NB4 (cell line): ENCODE measurements around the gene IL32.

ENCODE experiments used
- DNase-seq: peaks from one replicate; pipeline ENCODE4 v3.0.0; 2010; ENCODE audit warnings: low read depth
- H3K4me3 ChIP-seq: one replicate; pipeline ENCODE4 v1.5.1; 2011; ENCODE audit warnings: mild to moderate bottlenecking, low read depth, low read length, moderate library complexity
- MYC ChIP-seq: IDR thresholded peaks from 2 replicates; pipeline ENCODE4 v1.6.1; 2011; ENCODE audit warnings: low read depth, low read length
- POLR2A ChIP-seq: IDR thresholded peaks from 2 replicates; pipeline ENCODE4 v1.6.1; 2011; ENCODE audit warnings: mild to moderate bottlenecking; ENCODE audit not compliant: insufficient read length; ENCODE audit errors: extremely low read depth
- TF ChIP-seq, protein P1 (sequence below): IDR thresholded peaks from 2 replicates; pipeline ENCODE4 v1.6.1; 2011; ENCODE audit warnings: low read depth, low read length
- TF ChIP-seq, protein P2 (sequence below): IDR thresholded peaks from one replicate; pipeline ENCODE4 v1.5.1; 2012; ENCODE audit warnings: low read depth, low read length

Gene IL32, protein sequence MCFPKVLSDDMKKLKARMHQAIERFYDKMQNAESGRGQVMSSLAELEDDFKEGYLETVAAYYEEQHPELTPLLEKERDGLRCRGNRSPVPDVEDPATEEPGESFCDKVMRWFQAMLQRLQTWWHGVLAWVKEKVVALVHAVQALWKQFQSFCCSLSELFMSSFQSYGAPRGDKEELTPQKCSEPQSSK

DNA sequence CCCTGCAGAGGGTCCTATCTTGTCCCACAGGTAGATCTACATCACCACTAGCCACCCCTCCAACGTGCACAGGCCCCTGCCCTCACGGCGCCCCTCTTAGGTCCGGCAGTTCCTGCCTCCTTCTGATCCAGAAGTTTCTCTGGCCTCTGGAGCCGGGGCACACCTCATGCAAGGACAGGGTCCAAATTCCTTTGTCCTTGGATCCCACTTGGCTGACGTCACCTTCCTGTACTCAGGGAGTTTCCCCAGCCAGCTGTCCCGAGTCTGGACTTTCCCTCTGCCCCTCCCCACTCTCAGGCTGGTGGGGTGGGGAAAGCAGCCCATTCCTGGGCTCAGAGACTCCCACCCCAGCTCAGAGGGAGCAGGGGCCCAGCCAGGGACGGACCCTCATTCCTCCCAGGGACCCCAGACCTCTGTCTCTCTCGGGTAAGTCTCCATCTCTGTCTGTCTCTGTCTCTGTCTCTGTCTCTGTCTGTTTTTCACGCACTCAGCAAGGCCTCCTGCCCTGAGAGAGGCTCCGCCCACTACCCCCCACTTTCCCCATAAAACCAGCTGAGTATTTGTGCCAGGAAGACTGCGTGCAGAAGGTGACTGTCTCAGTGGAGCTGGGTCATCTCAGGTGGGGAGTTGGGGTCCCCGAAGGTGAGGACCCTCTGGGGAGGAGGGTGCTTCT lies at the start of gene IL32:
Gene IL32, plus strand, starts transcription at position 572 of the 673 bp plus-strand sequence. CDS start 172 bp downstream, outside the sequence.
- DNase-seq, result no peak
- TF ChIP-seq, protein P1, sequence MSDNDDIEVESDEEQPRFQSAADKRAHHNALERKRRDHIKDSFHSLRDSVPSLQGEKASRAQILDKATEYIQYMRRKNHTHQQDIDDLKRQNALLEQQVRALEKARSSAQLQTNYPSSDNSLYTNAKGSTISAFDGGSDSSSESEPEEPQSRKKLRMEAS, result no peak
- TF ChIP-seq MYC, result no peak
- no peak for TF ChIP-seq POLR2A
- TF ChIP-seq, protein P2, sequence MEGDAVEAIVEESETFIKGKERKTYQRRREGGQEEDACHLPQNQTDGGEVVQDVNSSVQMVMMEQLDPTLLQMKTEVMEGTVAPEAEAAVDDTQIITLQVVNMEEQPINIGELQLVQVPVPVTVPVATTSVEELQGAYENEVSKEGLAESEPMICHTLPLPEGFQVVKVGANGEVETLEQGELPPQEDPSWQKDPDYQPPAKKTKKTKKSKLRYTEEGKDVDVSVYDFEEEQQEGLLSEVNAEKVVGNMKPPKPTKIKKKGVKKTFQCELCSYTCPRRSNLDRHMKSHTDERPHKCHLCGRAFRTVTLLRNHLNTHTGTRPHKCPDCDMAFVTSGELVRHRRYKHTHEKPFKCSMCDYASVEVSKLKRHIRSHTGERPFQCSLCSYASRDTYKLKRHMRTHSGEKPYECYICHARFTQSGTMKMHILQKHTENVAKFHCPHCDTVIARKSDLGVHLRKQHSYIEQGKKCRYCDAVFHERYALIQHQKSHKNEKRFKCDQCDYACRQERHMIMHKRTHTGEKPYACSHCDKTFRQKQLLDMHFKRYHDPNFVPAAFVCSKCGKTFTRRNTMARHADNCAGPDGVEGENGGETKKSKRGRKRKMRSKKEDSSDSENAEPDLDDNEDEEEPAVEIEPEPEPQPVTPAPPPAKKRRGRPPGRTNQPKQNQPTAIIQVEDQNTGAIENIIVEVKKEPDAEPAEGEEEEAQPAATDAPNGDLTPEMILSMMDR, result no peak
- H3K4me3 ChIP-seq, result no peak within 1 kb of the TSS

DNA sequence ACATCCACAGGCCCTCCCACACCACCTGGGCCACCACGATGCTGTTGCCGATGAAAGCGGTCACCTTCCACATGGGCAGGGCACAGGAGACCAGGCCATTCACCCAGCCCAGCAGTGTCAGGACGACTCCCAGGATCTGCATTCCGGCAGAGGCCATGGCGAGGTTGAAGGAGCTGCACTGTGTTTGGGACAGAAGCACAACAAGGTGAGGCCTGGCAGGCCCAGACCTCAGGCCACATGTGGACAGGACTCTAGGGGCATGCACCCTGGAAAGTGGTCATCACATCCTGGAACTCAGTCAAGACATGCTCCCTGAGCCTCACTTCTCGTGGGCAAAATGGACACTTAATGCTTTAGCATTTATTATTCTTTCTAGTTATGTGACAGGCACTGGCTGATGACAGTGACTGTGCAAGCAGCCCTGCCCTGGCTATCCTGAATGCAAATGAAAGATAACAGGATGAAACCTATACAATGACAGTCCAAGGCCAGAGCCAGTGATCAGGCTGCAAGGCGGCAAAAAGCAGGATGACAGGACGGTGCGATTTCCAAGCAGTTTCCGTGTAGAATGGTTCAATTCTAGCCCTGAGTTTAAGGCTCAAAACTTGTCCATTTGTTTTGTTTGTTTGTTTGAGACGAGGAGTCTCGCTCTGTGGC lies 49.4 kb upstream of the IL32 start:
- H3K4me3 ChIP-seq, result no peak overlapping the region
- no peak for DNase-seq
- TF ChIP-seq MYC, result no peak
- no peak for TF ChIP-seq POLR2A
- TF ChIP-seq, protein P2, result no peak
- TF ChIP-seq, protein P1, result no peak

- no peak overlapping the region for H3K4me3 ChIP-seq
- TF ChIP-seq, protein P2, result no peak
- TF ChIP-seq POLR2A, result no peak
- TF ChIP-seq MYC, result no peak
- TF ChIP-seq, protein P1, result no peak
- no peak for DNase-seq
Measured at GRCh38 chr16:3017344-3017743, 48.1 kb upstream of the IL32 start.

GRCh38 chr16:3017794-3018506 lies 47.5 kb upstream of the IL32 start, which contains the start of gene CLDN6:
TSS of gene CLDN6 (minus strand) at chr16:3018183. CDS start at chr16:3016021, 2,162 bp downstream.
- H3K4me3 ChIP-seq, result no peak within 1 kb of the TSS
- no peak for DNase-seq
- TF ChIP-seq, protein P2, result no peak
- TF ChIP-seq MYC (no peak), POLR2A (no peak)
- TF ChIP-seq, protein P1, result no peak

DNA sequence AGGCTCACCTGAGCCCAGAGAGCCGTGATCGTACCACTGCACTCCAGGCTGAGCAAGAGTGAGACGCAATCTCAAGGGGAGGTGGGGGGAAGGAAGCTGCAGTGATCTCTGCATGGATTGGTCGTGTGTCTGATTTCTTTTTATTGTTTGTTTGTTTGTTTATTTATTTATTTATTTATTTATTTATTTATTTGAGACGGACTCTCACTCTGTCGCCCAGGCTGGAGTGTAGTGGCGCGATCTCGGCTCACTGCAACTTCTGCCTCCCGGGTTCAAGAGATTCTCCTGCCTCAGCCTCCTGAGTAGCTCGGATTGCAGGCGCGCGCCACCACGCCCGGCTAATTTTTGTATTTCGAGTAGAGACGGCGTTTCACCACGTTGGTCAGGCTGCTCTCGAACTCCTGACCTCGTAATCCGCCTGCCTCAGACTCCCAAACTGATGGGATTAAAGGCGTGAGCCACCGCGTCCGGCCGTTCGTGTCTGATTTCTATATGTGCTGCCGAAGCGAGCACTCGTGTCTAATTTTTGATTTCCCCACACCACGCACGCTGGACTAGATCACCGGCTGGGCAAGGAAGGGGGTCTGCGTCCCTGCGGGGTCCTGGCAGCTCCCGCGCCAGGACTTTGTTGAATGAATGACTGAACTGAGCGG lies 45.7 kb upstream of the IL32 start:
- H3K4me3 ChIP-seq, result peak overlapping the region; percentile 40
- no peak for DNase-seq
- TF ChIP-seq MYC, result no peak
- TF ChIP-seq, protein P1, result no peak
- TF ChIP-seq, protein P2, result no peak
- no peak for TF ChIP-seq POLR2A
